ENCODE results near the gene TACC3.

The TACC3 gene

DNA sequence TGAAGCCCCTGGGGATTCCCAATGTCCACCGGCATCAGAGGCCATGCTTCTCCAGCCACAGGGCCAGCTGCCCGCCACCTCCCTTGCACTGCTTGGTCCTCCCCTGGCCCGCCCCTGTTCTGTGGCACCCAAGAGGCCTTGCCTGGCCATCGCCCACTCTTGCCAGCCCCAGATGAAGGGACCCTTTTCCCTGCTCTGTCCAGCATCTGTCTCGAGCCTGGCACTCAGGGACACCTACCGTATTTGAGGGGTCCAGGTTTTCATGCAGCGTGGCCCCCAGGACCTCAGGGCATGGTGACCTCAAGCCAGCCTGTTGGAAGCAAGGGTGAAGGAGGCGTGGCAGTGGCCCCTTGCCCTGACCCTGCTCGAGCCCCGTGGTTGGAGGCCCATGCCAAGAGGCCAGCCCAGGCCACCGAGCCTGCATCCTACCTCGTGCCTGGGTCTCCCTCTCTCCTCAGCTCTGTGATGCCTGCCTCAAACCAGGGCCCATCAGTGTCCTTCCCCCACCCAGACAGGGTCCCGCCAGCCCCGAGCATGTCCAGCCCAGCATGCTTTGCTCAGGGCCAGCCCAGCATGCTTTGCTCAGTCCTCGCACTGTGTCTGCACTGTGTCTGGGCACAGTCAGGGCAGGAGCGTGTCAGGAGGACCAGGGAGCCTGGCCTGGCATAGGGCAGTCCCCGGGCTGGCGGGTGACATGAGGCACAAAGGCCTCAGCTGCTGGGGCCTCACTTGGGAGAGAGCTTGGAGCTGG is 57.5 kb downstream of the TACC3 start:
- no peak for DNase-seq (ENCODE audit: low spot score)
- TF ChIP-seq, protein P1, sequence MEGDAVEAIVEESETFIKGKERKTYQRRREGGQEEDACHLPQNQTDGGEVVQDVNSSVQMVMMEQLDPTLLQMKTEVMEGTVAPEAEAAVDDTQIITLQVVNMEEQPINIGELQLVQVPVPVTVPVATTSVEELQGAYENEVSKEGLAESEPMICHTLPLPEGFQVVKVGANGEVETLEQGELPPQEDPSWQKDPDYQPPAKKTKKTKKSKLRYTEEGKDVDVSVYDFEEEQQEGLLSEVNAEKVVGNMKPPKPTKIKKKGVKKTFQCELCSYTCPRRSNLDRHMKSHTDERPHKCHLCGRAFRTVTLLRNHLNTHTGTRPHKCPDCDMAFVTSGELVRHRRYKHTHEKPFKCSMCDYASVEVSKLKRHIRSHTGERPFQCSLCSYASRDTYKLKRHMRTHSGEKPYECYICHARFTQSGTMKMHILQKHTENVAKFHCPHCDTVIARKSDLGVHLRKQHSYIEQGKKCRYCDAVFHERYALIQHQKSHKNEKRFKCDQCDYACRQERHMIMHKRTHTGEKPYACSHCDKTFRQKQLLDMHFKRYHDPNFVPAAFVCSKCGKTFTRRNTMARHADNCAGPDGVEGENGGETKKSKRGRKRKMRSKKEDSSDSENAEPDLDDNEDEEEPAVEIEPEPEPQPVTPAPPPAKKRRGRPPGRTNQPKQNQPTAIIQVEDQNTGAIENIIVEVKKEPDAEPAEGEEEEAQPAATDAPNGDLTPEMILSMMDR (IDR thresholded peaks at IDR 0.05; ENCODE audit: extremely low read depth, missing control alignments): no peak

DNA sequence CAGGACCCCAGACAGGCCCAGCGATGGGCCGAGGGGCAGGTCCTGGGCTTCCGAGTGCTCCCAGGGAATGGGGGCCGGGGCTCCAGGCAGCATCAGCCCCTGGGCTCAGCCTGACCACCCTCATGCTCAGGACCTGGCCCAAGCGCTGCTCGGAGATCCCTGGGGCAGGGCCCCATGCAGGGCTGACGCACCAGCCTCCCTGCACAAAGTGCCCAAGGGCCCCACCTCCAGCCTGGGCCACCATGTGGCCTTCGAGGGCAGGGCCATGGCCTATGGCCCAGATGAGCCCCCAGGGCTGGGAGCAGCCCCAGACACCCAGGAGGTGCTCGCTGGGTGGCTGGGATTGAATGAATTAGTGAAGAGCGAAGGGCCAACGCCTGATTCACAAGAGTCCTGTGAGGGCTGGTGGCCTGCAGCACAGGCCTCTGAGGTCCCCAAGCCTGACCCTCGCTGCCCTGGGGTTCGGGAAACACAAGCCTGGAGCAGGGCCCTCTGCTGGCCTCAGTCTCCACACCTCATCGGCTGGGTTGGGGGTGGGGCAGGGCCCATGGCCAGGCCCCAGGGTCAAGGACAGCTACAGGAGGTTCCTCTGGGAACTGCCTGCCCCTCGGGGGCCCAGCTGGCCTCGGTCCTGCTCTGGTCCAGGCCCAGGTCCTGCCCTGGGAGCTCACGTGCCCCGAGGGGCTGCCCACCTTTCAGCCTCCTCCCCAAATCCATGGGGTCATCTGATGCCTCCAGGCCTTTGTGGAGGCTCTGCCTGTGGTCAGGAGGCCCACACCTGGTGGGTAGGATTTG is 58.5 kb downstream of the TACC3 start:
- no peak for DNase-seq (ENCODE audit: low spot score)
- TF ChIP-seq, protein P1 (IDR thresholded peaks at IDR 0.05; ENCODE audit: extremely low read depth, missing control alignments): no peak

DNA sequence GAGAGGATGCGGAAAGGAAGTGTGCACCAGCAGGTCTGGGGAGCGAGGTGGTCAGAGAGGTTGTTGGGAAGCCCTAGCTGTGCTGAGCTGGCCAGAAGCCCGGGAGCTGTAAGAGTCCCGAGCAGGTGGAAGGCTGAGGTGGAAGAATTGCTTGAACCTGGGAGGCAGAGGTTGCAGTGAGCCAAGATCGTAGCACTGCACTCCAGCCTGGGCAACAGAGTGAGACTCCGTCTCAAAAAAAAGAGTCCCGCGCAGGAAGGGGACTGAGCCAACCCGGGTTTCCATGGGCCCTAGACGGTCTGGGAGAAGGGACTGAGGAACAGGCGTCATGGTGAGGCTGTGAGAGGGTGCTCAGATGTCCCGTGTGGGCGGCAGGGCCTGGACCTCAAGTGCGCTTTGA is 59.1 kb downstream of the TACC3 start:
- no peak for DNase-seq (ENCODE audit: low spot score)
- TF ChIP-seq, protein P1 (IDR thresholded peaks at IDR 0.05; ENCODE audit: extremely low read depth, missing control alignments): no peak

DNA sequence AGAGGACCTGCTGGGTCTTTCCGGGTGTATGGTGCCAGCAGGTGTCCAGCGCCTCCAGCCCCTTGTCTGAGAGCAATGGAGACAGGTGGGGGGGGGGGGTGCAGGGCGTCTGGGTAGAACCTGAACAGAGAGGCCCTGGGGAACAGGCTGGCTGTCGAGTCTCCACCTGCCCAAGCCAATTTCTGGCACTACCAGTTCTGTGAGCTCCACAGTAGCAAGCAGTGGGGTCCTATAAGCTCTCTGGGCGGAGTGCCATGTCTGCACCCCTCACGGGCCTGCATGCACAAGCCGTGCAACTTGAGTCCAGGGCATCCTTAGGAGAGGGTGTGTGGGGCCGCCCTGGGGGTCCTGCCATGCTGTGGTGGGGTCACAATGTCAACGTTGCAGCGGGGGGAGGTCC is 61.7 kb downstream of the TACC3 start:
- TF ChIP-seq, protein P1 (IDR thresholded peaks at IDR 0.05; ENCODE audit: extremely low read depth, missing control alignments): no peak
- DNase-seq (ENCODE audit: low spot score): no peak

DNA sequence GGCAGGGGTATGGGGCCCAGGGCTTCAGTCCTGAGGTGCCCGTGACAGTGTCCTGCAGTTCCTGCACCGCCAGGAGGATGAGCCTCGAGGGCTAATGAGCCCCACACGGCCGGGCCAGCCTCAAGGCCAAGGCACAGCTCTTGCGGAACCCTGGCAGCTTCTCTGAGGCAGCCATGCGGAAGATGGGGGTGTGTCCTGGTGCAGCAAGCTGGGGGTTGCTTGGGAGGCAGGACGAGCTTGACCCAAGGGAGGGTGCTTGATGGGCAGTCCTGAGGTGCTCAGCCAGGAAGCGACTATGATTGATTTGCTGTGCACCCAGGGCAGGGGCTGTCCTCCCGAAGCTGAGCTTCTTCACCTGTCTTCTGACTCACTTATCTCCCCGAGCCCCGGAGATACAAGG is 62.6 kb downstream of the TACC3 start:
- TF ChIP-seq, protein P1 (IDR thresholded peaks at IDR 0.05; ENCODE audit: extremely low read depth, missing control alignments): no peak
- DNase-seq (ENCODE audit: low spot score): no peak

DNA sequence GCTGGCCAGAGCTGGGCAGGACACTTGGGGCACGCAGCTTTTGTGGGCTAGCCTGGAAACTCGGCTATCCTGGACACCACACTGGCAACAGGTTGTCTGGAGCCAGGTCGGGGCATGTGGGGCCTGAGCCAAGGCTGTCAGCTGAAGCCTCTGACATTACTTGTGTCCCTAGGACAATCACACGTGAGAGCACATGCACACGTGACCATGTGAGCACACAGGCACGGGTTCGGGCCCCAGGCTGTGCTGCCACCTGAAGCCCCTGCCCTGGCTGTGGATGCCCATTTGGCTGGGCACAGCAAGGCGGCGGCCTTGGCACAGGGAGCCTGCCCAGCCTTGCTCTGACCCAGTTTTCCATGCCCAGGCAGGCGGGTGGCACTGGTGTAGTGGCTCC is 63.1 kb downstream of the TACC3 start:
- TF ChIP-seq, protein P1 (IDR thresholded peaks at IDR 0.05; ENCODE audit: extremely low read depth, missing control alignments): no peak
- DNase-seq (ENCODE audit: low spot score): no peak
